ENCODE measurements around the gene ATR.
"Not testable (repeated sequence)": the region's sequence is repeated elsewhere in the genome, so short reads cannot be mapped to it uniquely, and the experiment has no call there.

Gene ATR

DNA sequence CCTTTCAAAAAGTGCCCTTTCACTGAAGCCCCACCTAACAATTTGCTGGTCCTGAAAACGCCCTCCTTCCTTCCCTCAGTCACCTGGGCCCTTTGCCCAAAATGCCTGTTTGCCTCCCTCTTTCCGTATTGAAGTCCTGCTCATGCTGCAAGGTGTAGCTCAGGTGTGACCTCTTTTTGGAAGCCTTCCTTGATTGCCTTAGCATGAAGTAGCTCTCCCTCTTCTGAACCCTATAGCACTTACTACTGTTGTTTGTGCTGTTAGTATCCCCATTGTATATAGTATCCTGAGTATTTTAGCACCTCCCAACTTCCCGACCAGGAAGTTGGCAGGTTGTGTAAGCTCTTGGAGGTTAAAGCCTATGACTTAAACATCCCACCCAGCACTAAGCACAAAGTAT lies 19.4 kb upstream of the ATR start:
- TF ChIP-seq, protein P1, sequence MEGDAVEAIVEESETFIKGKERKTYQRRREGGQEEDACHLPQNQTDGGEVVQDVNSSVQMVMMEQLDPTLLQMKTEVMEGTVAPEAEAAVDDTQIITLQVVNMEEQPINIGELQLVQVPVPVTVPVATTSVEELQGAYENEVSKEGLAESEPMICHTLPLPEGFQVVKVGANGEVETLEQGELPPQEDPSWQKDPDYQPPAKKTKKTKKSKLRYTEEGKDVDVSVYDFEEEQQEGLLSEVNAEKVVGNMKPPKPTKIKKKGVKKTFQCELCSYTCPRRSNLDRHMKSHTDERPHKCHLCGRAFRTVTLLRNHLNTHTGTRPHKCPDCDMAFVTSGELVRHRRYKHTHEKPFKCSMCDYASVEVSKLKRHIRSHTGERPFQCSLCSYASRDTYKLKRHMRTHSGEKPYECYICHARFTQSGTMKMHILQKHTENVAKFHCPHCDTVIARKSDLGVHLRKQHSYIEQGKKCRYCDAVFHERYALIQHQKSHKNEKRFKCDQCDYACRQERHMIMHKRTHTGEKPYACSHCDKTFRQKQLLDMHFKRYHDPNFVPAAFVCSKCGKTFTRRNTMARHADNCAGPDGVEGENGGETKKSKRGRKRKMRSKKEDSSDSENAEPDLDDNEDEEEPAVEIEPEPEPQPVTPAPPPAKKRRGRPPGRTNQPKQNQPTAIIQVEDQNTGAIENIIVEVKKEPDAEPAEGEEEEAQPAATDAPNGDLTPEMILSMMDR (IDR thresholded peaks at IDR 0.05), result no peak
- peaks cover 0 to 9% (median 7%) of the 10 kb centered on the region in 4 donors for H3K4me1 ChIP-seq
- H3K9me3 ChIP-seq, result no peaks in the 10 kb centered on the region
- DNase-seq, result no peak
- intact Hi-C loops (cut with DNase I; ENCODE audit: low total_unique reads), result no loop called here
- H3K36me3 ChIP-seq, result no peaks in the 10 kb centered on the region
- no peak overlapping the region for H3K27ac ChIP-seq
- no peaks in the 10 kb centered on the region for H3K27me3 ChIP-seq
- no peak overlapping the region for H3K4me3 ChIP-seq

DNA sequence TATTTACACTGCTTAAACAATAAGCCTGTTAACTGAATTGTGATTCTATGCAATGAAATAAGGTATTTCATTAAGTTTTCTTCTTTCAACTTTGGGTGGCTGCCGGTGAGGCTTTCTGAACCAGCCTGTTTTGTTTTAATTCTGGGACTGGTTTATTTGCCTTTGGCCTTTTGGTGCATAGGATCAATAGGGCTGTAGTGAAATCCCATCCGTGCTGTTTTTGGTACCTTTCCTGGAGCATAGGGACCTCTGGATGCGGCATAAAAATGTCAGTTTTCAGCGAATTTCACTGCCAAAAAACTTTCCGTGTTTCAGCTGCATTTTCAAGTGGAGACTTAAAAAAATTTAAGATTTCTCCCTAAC lies 18.2 kb upstream of the ATR start:
- Histone ChIP-seq H3K27me3 (no peaks in the 10 kb centered on the region), H3K9me3 (no peaks in the 10 kb centered on the region), H3K4me1 (peaks cover 0 to 9% (median 7%) of the 10 kb centered on the region in 4 donors), H3K36me3 (no peaks in the 10 kb centered on the region), H3K4me3 (peak overlapping the region; percentile 63 to 64), H3K27ac (peak overlapping the region; percentile 34 to 65)
- intact Hi-C loops (cut with DNase I; ENCODE audit: low total_unique reads), result no loop called here
- TF ChIP-seq, protein P1 (IDR thresholded peaks at IDR 0.05), result no peak
- no peak for DNase-seq

DNA sequence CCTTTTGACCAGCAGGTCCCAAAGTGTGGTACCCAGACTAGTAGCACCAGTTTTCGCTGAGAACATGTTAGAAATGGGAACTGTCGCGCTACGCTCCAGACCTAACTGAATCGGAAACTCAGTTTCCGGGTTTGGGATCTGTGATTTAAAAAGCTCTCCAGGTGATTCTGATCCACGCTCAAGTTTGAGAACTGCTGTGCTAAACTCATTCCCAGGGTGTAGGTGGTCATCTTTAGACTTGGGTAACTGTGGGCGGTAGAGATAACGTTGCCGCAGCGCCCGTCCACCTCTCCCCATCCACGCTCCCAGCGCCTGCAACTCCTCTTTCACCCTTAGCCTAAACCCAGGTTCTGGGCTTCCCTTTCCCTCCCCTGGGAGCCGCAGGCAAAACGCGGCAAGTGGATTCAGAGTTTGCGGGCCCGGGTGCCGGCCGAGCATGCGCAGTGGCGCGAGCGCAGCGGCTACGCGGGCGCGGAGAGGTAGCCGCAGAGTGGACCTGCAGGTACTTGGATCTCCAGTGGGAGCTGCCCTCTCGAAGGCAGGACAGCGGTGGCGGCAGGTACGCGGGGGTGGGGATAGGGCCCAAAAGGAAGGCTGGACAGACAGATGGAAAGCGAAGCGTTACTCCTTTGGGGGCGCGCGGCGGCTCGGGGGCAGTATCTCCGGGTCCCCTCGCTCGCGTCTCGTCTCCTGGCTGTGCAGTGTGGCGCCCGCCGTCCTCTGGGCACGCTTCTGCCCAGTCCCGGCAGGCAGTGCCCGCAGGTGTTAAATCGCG lies 17.6 kb upstream of the ATR start, which contains the start of gene PLS1:
Gene PLS1, plus strand, starts transcription at position 443 of the 775 bp plus-strand sequence. CDS start 67,845 bp downstream, outside the sequence.
- no peaks in the 10 kb centered on the region for H3K27me3 ChIP-seq
- intact Hi-C loops (cut with DNase I; ENCODE audit: low total_unique reads), result no loop called here
- peak; percentile 71 to 88 for DNase-seq
- no peaks in the 10 kb centered on the region for H3K9me3 ChIP-seq
- H3K4me1 ChIP-seq, result peaks cover 0 to 9% (median 7%) of the 10 kb centered on the region in 4 donors
- peak within 1 kb of the TSS; percentile 63 to 64 for H3K4me3 ChIP-seq
- TF ChIP-seq, protein P1 (IDR thresholded peaks at IDR 0.05), result no peak
- H3K27ac ChIP-seq, result peak within 1 kb of the TSS; percentile 34 to 65
- no peaks in the 10 kb centered on the region for H3K36me3 ChIP-seq

DNA sequence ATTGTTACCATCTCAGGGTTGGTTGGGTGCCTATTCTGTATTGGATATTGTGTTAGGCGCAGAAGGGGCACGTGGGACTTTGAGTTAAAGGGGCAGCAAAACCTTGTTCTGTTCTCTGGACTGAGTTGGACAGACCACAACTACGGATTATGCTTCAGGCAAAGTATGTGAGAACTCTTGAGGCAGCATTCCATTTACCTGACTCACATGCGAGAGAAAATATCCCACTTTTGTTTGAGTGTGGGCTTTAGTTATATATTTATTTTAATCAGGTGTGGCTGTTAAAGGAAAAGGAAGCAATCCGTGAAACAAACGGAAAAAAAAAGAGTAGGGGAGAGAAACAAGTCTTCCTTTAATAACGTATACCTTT lies 17.0 kb upstream of the ATR start:
- no peaks in the 10 kb centered on the region for H3K27me3 ChIP-seq
- DNase-seq, result no peak
- intact Hi-C loops (cut with DNase I; ENCODE audit: low total_unique reads), result no loop called here
- no peaks in the 10 kb centered on the region for H3K36me3 ChIP-seq
- peak overlapping the region; percentile 34 to 65 for H3K27ac ChIP-seq
- peak overlapping the region; percentile 63 to 64 for H3K4me3 ChIP-seq
- TF ChIP-seq, protein P1 (IDR thresholded peaks at IDR 0.05), result no peak
- H3K9me3 ChIP-seq, result no peaks in the 10 kb centered on the region
- H3K4me1 ChIP-seq, result peaks cover 0 to 9% (median 7%) of the 10 kb centered on the region in 4 donors

DNA sequence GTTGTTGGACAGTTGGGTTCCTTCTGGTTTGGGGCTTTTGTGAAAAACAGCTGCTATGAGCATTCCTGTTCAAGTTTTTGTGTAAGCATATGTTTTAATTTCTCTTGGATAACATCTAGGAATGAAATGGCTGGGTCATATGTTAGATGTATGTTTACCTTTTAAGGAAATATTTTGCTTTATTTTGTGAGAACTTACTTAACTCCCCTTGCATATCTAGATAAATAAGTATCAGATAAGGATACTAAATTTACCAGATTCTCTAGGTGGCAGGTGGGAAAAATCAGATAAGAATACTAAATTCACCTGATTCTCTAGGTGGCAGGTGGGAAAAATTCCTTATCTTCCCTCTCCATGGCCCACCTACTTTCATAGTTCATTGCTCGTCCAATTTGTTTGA lies 16.6 kb upstream of the ATR start:
- Histone ChIP-seq H3K9me3 (no peaks in the 10 kb centered on the region), H3K4me3 (peak overlapping the region in 1 of 2 donors; percentile 63), H3K27ac (peak overlapping the region in 1 of 2 donors; percentile 65), H3K27me3 (no peaks in the 10 kb centered on the region), H3K4me1 (peaks cover 0 to 9% (median 7%) of the 10 kb centered on the region in 4 donors), H3K36me3 (no peaks in the 10 kb centered on the region)
- intact Hi-C loops (cut with DNase I; ENCODE audit: low total_unique reads), result no loop called here
- DNase-seq, result no peak
- TF ChIP-seq, protein P1 (IDR thresholded peaks at IDR 0.05), result no peak

DNA sequence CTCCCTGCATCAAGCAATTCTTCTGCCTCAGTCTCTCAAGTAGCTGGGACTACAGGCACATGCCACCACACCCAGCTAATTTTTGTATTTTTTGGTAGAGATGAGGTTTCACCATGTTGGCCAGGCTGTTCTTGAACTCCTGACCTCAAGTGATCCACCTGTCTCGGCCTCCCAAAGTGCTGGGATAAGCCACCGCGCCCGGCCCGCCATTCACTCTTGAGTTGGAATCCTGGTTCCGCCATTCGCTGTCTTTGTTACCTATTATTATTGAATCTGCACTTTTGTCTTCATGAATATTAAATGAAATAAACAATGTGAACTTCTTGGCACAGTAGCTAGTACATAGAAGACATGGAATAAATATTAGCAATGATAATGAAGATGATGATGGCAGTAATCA lies 13.7 kb upstream of the ATR start:
- intact Hi-C loops (cut with DNase I; ENCODE audit: low total_unique reads); H3K4me3 ChIP-seq; H3K27ac ChIP-seq; H3K27me3 ChIP-seq; H3K36me3 ChIP-seq; DNase-seq; H3K4me1 ChIP-seq; H3K9me3 ChIP-seq: not testable (repeated sequence)
